COLO668 (cell line): ENCODE measurements around the gene TARS2.

Experiments used
- DNase-seq: peaks from one replicate; lab custom pipeline; 2025; ENCODE audit not compliant: unreplicated experiment; lab: John Stamatoyannopoulos, UW

The TARS2 gene

DNA sequence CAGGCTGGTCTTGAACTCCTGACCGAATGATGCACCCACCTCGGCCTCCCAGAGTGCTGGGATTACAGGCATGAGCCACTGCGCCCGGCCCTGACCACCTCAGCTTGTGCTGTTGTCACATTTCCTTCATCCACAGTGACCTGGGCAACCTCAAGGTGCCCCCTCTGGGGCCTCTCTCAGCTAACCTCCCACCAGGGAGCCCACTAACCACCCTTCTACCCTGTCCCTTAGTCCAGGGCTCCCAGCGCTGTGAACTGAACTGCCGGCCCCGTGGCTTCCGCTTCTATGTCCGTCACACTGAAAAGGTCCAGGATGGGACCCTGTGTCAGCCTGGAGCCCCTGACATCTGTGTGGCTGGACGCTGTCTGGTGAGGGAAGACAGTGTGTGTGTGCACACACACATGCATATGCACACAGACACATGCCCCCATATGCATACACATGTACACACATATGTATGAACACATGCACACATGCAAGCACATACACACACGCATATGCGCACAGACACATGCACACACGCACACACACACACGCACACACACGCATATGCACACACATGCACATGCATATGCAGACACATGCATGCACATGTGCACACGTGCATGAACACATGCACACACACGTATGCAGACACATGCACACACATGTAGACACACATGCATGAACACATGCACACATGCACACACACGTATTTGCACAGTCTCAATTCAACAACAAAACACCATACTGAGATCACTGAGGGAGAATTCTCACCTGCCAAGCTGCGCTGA is 68.2 kb downstream of the TARS2 start:
- no peak for DNase-seq

DNA sequence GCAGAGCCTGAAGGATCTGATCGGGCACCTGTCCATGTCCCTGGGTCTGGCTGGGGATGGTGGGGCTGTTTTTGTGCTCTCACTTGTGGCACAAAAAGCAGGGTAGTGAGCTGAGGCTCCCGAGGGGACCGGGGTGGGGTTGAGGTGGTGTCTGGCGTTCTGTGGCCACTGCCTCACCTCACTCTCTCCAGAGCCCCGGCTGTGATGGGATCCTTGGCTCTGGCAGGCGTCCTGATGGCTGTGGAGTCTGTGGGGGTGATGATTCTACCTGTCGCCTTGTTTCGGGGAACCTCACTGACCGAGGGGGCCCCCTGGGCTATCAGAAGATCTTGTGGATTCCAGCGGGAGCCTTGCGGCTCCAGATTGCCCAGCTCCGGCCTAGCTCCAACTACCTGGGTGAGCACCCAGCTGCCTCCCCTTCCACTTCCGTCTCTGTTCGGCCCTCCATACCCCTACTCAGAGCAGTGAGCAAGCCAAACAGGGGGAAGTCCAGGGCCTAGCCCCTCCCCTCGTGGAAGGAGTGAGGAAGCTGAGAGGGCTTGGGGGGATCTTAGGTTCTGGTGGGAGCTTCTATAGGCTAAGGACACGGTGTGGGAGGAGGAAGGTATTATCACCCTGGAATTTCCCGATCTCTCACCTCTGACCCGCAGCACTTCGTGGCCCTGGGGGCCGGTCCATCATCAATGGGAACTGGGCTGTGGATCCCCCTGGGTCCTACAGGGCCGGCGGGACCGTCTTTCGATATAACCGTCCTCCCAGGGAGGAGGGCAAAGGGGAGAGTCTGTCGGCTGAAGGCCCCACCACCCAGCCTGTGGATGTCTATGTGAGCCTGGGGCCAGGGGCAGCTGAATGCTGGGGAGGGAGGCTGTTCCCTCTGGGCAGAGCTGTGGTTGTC is 69.0 kb downstream of the TARS2 start:
- no peak for DNase-seq

DNA sequence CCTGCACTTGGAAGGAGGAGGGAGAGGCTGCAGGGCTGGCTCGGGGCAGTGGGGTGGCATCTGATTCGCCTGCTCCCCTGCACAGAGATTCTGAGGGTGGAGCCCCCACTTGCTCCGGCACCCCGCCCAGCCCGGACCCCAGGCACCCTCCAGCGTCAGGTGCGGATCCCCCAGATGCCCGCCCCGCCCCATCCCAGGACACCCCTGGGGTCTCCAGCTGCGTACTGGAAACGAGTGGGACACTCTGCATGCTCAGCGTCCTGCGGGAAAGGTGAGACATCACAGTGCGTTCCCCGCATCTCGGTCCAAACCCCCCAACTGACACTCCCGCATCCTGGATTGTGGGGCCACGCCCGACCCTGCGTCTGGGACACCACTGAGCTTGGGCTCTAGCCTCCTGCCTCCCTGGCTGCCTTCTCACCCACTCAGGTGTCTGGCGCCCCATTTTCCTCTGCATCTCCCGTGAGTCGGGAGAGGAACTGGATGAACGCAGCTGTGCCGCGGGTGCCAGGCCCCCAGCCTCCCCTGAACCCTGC is 69.9 kb downstream of the TARS2 start:
- DNase-seq: no peak
